HG03439 (cell line): ENCODE data around the gene TP73.
"Not testable (repeated sequence)": the region's sequence is repeated elsewhere in the genome, so short reads cannot be mapped to it uniquely, and the experiment has no call there.

Source experiments
- ATAC-seq: cut with Tn5 transposase; IDR thresholded peaks from one replicate; pipeline ENCODE4 v1.9.1; 2021; ENCODE audit warnings: mild to moderate bottlenecking, moderate library complexity; ENCODE audit not compliant: unreplicated experiment

The TP73 gene

DNA sequence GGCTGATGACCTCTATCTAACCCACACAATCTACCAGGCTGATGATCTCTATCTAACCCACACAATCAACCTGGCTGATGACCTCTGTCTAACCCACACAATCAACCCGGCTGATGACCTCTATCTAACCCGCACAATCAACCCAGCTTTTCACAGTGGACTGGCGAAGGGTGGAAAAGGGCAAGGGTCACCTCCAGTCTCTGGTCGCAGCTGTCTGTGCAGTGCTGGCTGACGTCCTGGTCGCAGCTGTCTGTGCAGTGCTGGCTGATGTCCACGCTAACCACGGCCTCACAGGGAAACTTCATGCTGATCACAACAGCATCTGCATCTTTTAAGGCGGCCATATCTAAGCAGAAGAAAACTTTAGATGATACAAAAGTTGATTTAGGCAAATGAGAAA is 87.7 kb downstream of the TP73 start:
- no peak for ATAC-seq

DNA sequence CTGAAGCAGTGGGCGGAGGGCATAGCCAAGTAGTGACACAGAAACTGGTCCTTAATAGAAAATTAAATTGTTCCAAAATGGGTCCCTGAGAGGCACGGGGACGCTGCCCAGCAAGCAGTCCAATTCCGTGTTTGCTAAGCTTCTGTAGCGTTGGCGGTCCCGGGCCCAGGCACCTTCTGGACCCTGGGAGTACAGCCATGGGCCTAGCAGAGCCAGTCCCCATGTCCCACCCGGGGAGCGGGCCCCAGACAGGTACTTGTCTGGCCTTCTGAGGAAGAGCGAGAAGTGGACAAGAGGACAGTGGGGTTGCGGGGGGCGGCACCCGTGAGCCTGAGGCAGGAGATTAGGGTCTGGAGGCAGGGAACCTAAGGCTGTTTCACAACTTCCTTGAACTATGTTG is 88.4 kb downstream of the TP73 start:
- ATAC-seq, result no peak

DNA sequence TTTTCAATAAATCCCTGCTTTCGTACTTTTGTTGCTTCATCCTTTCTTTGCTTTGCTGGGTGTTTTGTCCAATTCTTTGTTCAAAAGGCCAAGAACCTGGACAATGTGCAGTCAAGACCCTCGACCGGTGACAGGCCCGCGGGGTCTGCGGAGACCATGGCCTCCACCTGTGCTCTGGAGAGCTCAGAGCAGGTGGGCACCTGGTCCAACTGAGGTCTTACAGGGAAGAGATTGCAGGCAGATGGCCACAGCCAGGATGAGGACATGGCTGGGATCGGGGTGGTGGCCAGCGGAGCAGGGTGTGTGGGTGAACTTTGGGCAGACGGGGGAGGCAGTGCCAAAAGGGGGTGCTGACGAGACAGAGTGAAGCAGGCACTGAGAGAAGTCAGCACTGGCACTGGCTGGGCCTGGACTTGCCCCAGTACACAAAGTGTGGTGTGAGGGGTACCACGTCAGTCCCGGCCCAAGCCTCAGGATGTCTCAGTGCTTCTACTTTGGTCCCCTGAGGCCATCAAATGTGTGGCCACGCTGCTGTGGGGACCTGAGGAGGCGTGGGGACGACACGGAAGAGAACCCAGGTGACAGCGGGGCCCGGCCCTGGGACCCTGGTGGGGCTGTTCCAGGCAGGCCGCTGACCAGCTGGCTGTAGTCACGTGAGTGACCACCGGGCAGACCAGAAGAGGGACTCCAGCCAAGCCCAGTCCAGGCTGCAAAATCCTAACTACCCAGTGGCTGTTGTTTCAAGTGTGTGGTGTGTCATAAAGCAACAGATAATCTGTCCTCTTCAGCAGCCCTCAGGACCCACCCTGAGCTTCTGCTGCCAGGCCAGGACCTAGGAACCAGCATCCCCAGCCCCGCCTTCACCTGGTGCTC is 89.5 kb downstream of the TP73 start:
- no peak for ATAC-seq

DNA sequence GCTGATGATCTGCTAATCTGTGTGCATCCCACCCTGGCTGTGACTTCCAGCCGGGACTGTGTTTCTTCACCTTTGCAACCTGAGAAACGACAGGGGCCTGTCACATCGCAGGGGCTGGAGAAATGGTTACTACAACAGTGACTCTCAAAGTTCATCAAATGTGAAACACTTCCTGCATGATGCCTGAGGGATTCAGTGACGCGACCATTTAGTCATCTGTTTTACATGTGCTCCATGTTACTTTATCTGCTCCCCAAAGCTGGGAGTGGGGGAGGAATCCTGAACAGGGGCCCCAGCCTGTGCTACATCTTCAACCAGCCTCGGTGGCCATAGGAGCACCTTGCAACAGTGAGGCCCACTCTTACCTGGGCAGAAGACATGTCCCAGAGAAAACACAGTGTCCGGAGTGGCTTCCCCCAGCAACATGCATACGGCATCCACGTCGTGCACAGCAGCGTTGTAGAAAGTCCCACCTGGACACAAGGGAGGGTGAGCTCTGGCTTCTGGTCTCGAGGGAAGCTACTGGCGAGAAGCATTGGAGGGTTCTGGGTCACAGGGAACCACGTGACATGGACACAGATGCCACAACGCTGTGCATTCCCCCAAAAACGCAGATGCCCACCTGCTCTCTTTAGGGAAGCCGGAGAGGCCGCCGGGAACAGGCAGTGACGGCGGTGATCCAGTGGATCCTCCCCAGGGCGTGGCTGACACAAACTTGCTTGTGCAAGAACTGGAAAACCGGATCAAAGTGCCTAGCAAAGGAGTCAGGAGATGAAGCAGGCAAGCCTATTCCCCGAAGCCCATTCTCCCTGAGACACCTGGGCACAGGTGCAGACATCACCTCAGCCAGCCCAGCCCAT is 90.4 kb downstream of the TP73 start:
- ATAC-seq, result no peak

DNA sequence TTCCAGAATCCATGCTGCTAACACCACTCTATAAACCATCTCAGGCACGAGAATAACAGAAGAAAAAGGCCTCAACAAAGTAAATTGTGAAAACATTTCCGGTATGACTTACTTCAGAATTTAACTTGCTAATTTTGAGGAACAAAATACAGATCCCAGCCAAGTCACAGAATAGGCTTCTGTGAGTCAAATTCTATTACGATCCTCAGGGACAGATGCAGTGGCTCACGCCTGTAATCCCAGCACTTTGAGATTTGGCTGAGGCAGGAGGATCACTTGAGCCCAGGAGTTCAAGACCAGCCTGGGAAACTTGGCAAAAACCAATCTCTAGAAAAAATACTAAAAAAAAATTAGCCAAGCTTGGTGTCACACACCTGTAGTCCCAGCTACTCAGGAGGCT is 91.1 kb downstream of the TP73 start:
- no peak for ATAC-seq

DNA sequence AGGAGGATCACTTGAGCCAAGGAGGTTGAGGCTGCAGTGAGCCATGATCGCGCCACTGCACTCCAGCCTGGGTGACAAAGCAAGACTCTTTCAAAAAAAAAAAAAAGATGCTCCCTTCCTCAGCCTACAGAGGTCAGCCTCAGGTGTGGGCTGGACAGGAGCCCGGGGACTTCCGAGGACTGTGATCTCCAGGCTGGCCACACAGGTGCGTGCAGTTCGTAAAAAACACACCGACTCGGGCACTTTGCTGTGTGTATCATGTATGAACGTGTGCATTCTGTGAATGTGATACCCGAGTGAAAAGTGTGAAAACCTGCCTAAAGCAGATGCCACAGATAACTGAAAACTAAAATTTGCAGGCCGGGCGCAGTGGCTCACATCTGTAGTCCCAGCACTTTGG is 91.5 kb downstream of the TP73 start:
- ATAC-seq, result no peak

DNA sequence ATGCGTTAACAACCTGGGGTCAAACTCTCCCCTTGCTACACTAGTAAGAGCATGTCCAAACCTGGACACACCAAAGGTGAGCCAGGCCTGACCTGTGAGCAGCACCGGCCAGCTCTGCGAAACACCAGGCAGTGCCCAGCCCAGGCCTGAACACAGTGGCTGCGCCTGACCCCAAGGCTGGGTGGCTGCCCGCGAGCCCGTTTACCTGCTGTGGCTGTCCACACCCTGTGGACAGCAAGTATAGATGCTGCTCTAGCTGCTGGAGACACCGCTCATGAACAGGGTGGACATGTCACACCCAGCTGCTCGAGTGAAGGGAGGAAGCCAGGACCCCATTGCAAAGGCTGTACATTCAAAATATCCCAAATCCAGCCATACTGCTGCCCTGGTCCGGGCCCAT is 92.3 kb downstream of the TP73 start:
- no peak for ATAC-seq

DNA sequence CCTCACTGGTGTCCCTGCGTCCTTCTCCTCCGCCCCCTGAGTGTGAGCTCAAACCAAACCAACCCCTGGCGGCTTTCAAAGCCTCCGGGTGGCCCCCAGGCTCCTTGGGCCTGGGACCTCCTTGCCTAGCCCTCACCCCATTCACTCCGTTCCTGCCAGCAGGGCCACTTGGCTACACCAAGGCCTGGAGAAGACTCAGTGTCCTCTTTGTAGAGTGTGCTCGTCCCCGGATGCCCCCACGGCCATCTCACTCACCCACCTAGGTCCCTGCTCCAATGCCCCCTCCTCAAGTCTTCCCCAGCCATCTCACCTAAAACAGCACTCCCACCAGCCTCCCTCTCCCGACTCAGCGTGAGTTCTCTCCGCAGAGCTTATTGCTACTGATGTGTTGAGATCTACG is 92.8 kb downstream of the TP73 start:
- no peak for ATAC-seq

DNA sequence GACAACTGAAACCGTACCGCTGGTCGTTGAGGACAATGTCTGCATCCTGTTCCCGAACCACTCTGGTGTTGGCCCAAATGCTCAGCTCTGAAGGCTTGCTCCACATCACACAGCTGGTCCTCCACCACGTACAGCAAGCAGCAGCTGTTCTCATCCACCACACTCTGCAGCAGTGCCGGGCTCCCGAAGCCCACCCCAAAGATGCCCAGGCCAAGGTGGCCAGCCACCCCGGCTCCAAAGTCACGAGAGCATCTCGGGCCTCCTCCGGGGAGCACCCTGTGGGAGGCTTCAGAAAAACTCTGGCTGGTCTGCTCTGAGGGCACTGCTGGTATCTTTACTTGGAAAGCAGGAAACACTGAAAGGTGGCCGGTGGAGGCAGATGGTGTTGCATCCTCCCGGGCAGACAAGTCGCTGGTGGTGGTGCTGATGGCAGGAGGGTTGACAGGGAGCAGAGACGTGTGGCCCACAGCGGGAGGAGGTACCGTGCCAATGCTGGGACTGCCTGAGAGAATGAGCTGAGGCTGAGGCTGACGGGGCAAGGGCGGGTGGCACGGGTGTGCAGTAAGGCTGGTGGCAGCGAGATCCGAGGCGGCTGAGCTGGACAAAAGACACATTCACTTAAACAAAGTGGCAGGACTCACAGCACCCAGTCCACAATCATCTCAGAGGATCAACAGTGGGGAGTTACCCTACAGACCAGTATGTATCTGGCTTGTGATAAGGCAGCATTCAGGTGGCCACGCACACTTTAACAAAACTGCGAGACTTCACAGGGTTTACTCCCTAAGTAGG is 93.5 kb downstream of the TP73 start:
- no peak for ATAC-seq

DNA sequence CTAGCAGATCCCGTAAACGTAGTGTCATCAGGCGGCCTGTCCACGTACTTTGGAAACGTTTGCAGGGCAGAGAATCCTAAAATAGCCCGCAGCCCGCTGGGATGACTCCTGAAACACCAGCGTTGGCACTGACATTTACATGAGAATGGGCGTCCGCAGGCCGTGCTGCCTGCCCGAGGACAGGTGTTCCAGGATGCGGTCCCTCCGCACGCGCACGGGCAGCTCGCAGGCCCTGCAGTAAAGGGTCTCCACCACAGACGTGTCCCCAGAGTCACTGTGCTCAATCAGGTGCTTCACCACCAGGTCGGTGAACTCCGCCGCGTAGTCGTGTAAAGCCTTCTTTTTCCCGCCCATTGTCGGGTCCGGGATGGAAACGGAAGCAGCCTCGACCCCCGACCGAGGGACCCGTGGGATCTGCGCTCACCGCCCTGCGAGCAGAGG is 94.1 kb downstream of the TP73 start:
- ATAC-seq, result no peak

DNA sequence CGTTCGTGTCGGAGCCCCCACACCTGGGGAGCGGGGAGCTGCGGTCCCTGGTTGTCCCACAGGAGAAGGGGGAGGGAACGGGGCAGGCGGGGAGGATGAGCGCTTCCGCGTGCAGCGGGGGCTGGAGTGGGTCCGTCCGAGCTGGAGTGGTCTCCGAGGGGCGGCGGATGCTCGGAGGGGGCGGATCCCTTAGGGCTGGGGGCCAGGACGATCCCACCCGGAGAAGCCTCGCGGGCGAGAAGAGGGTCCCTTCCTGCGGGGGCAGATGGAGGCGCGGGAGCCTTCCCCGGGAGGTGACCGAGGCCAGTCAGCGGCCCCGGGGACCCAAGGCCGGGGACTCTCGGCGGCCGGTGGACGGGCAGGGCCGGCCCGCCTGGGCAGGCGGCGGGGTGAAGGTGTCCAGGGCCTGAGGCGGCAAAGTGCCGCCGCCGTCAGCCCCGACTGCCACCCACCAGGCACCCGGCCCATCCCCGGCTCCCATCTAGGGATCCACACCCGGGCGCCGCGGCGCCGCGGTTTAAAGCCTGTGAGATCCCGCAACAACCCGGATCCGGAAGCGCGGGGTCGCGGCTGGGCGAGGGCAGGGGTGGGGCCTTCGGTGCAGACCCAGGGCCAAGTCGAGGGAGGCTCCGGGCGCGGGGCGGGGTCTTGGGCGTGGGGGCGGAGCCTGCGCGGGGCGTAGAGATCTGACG is 94.7 kb downstream of the TP73 start:
- ATAC-seq, result peak; percentile 68

DNA sequence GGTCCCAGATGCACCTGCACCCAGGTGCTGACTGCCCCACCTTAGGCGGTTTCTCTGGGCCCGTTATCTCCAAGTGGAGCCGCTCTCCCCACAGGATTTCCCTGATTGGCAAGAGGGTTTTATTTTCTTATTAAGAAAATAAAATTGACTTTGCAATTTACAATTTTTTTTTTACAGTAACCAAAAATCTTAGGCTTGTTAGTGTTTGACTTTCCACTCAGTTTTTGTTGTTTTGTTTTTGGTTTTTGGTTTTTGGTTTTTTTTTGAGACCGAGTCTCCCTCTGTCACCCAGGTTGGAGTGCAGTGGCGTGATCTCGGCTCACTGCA is 95.2 kb downstream of the TP73 start:
- ATAC-seq, result no peak

DNA sequence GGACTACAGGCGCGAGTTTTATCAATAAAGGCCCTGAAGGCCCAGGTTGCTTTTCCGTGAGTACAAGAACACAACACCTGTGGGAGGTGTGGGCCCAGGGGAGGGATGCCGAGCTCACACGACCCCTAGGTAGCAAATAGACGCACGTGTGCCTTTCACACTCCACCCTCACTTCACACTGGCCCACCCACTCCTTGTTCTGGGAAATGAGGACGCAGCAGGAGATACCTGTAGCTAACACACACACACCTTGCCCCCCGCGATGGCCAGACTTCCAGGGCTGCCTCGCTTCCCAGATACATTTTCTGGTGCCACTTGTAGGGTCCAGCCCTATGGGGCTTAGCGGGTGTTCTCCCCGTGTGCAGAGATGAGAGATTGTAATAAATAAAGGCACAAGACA is 95.6 kb downstream of the TP73 start:
- ATAC-seq, result no peak

DNA sequence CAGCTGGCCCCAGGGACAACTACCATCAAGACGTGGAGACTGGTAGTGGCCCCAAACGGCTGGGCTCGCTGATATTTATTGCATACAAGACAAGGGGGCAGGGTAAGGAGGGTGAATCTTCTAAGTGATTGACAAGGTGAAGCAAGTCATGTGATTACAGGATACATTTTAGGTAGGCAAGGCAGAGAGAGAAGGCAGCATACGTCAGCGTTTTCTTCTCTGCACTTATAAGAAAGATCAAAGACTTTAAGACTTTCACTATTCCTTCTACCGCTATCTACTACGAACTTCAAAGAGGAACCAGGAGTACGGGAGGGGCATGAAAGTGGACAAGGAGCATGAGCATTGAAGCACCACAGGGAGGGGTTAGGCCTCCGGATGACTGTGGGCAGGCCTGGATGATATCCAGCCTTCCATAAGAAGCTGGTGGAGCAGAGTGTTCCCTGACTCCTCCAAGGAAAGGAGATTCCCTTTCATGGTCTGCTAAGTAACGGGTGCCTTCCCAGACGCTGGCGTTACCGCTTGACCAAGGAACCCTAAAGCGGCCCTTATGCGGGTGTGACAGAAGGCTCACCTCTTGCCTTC is 96.1 kb downstream of the TP73 start:
- ATAC-seq, result not testable (repeated sequence)

DNA sequence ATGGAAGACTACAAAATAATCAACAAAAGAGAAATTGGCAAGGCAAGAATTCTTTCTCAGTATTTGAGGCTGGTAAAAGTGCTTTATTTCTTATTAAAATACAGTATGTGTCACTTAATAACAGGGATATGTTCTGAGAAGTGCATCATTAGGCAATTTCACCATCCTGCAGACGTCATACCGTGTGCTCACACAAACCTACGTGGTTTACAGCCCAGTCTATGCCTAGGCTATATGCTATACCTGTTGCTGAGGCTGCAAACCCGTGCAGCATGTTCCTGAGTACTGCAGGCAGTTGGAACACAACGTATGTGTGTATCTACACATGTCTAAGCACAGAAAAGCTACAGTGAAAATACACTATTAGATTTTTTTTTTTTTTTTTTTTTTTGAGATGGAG is 97.2 kb downstream of the TP73 start:
- no peak for ATAC-seq

DNA sequence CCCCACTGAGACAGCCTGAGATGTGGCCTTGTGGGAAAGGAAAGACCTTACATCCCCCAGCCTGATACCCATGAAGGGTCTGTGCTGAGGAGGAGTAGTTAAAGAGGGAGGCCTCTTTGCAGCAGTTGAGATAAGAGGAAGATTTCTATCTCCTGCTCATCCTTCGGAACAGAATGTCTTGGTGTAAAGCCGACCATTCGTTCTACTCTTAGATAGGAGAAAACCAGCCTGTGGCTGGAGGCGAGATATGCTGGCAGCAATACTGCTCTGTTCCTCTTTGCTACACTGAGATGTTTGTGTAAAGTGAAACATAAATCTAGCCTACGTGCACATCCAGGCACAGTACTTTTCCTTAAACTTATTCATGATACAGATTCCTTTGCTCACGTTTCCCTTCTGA is 98.4 kb downstream of the TP73 start:
- ATAC-seq, result no peak

DNA sequence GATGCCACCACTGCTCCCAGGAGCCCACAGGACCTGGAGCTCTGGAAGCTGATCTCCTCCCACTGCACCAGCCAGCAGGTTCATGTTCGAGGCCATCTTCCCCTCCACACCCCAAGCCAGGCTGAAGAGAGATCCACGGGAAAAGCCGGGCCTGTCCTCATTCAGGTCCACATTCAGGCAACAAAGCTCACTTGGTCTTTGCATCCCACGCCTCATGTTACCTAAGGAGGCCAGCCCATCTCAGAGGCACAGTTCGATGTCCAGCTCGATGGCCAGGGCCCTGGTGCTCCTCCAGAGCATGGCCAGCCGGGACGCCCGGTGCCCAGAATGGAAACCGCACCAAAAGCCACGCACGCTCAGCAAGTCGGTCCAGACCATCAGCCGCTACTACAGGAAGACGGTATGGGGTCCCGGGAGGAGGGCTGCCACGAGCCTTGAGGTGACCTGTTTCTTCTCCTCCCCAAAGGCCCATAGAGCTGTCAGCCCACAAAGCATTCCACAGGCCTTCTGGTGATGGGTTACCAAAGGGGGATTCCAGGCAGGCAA is 100.2 kb downstream of the TP73 start, which contains the start of gene CCDC27:
Gene CCDC27 (plus strand): TSS at position 51 of the 546 bp plus-strand sequence. CDS start 32 bp downstream, at position 83.
- no peak for ATAC-seq

DNA sequence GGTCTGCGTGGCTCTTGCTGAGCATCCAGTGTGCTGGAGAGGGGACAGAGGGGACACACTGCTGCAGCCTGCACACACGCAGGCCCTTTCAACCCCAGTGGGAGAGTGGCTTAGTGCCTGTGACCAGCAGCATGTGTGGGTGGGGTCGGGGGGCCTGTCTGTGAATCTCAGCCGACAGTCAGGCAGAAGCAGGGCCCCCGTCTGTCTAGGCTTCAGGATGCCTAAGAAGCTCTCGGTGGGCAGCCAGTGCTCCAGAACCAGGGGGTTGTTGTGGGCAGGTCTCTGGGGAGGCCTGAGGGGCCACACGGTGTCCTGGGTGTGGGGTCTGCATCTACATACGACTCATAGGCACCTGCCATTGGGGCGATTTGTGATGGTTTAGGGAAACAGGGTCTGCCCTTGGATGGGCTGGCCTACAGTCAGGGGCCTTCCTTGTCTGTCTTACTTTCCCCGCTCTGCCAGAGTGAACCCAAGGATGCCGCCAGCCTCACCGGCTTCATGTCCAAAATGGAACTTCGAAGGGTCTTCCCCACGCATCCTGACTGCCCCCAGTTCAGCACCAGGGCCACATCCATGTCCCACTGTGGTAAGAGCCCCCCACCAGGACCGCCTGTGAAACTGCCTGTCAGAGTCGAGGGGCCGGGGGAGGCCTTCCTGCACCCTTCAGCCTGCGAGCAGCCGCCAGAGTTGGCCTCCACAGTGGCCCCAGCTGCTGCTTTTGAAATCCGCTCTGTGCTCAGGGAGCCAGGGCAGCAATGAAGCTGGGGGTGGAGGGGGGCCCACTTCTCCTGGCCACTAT is 101.5 kb downstream of the TP73 start:
- no peak for ATAC-seq

DNA sequence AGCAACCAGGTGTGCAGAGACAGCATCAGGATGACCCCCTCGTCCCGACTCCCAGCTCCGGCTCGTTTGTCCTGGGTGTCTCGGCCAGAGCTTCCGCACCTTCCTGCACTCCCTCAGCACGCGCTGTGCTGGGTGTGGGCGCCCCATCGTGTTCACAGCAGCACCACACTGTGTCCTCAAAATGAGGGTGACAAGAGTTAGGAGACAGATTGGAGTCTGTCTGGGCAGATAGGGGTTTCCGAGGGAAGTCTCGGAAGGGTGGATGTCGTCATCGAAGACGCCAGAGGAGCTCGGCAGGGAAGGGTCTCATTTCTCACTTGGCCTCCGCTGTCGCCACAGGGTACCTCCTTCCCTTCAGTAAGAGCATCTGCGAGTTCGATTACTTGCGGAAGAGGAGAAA is 104.1 kb downstream of the TP73 start:
- no peak for ATAC-seq
